GM21723 (cell line): ENCODE results near the gene ATP13A1.

Source experiments
- ATAC-seq: cut with Tn5 transposase; IDR thresholded peaks from one replicate; pipeline ENCODE4 v1.9.1; 2021; ENCODE audit warnings: mild to moderate bottlenecking, moderate library complexity; ENCODE audit not compliant: unreplicated experiment

Gene ATP13A1

GRCh38 chr19:19645233-19645870 is 18.1 kb downstream of the ATP13A1 start:
- no peak for ATAC-seq

- no peak for ATAC-seq
Measured at GRCh38 chr19:19644054-19644388, 19.5 kb downstream of the ATP13A1 start.

GRCh38 chr19:19643158-19644053 is 20.1 kb downstream of the ATP13A1 start, which contains the start of gene GMIP:
TSS of gene GMIP (minus strand) at chr19:19643657. CDS start at chr19:19643529, 128 bp downstream.
- peak; percentile 81 for ATAC-seq

- ATAC-seq, result peak; percentile 20
Measured at GRCh38 chr19:19642506-19643157, 20.8 kb downstream of the ATP13A1 start.

- ATAC-seq, result no peak
Measured at GRCh38 chr19:19637523-19638251, 25.8 kb downstream of the ATP13A1 start.

- no peak for ATAC-seq
Measured at GRCh38 chr19:19637186-19637522, 26.3 kb downstream of the ATP13A1 start.

- no peak for ATAC-seq
Measured at GRCh38 chr19:19636573-19637185, 26.8 kb downstream of the ATP13A1 start.

- ATAC-seq, result no peak
Measured at GRCh38 chr19:19635313-19635702, 28.2 kb downstream of the ATP13A1 start.

GRCh38 chr19:19634516-19635312 is 28.8 kb downstream of the ATP13A1 start:
- no peak for ATAC-seq

GRCh38 chr19:19633711-19634515 is 29.6 kb downstream of the ATP13A1 start:
- ATAC-seq, result no peak

GRCh38 chr19:19632661-19633060 is 30.8 kb downstream of the ATP13A1 start:
- ATAC-seq, result no peak

- ATAC-seq, result no peak
Measured at GRCh38 chr19:19631346-19631745, 32.1 kb downstream of the ATP13A1 start.

GRCh38 chr19:19630426-19630825 is 33.0 kb downstream of the ATP13A1 start:
- ATAC-seq, result no peak

GRCh38 chr19:19630062-19630414 is 33.4 kb downstream of the ATP13A1 start:
- ATAC-seq, result no peak

- ATAC-seq, result peak; percentile 18
Measured at GRCh38 chr19:19628501-19629134, 34.9 kb downstream of the ATP13A1 start.

- peak; percentile 52 for ATAC-seq
Measured at GRCh38 chr19:19627621-19628500, 35.6 kb downstream of the ATP13A1 start, which contains the start of gene LPAR2. TSS of gene LPAR2 (minus strand) at chr19:19628220. CDS start at chr19:19627275, 945 bp downstream.
